H1 (cell line): ENCODE measurements around the gene SPPL2B. TPM values are rescaled to one million over a fixed set of nuclear protein-coding genes. Genes with fewer than 3 reads are reported as not detected.

Experiments
- CTCF ChIA-PET: fragments of 300-600 bp; sonication (Branson Sonifier 250); formaldehyde crosslinking; loops from one replicate; lab custom pipeline; 2021; ENCODE audit not compliant: partially characterized antibody; lab: Charles Lee
- POLR2A ChIA-PET: fragments of 300-600 bp; sonication (Branson Sonifier 250); formaldehyde crosslinking; loops from one replicate; lab custom pipeline; 2021; ENCODE audit warnings: inconsistent platforms; ENCODE audit not compliant: partially characterized antibody; lab: Charles Lee
- DNase-seq, 2 experiments: peaks; one replicate each; pipeline versions ENCODE4 v3.0.0 to v3.0.0-alpha.2; 2010 to 2022; ENCODE audit warnings: low spot score in 2 of 2, low read depth in 1 of 2, mixed read lengths in 1 of 2
- FAIRE-seq: peaks from 2 replicates; lab custom pipeline; 2011; peaks lifted over from hg19 to GRCh38; lab: Jason Lieb, UNC
- H2AFZ ChIP-seq: 2 replicates; pipeline ENCODE4 v1.8.1; 2012; ENCODE audit warnings: low read length, inconsistent platforms
- H2AK5ac ChIP-seq: 2 replicates; pipeline ENCODE4 v1.6.1; 2013; ENCODE audit warnings: low read depth, low read length
- H2BK120ac ChIP-seq: replicated peaks from 2 replicates; pipeline ENCODE3; 2013; ENCODE audit warnings: low read depth, low read length, inconsistent platforms
- H2BK12ac ChIP-seq: 2 replicates; pipeline ENCODE4 v1.6.1; 2013; ENCODE audit warnings: low read depth, low read length
- H2BK15ac ChIP-seq: 2 replicates; pipeline ENCODE4 v1.6.1; 2013; ENCODE audit warnings: low read length
- H2BK20ac ChIP-seq: 2 replicates; pipeline ENCODE4 v1.6.1; 2013; ENCODE audit warnings: low read length
- H2BK5ac ChIP-seq: 2 replicates; pipeline ENCODE4 v1.6.1; 2013; ENCODE audit warnings: low read depth, low read length
- H3K14ac ChIP-seq: 2 replicates; pipeline ENCODE4 v1.6.1; 2013; ENCODE audit warnings: inconsistent platforms; ENCODE audit not compliant: insufficient read length
- H3K18ac ChIP-seq: 2 replicates; pipeline ENCODE4 v1.6.1; 2013; ENCODE audit warnings: low read length; ENCODE audit errors: extremely low read depth
- H3K23ac ChIP-seq: 2 replicates; pipeline ENCODE4 v1.6.1; 2013; ENCODE audit warnings: inconsistent platforms; ENCODE audit not compliant: insufficient read length
- H3K23me2 ChIP-seq: 2 replicates; pipeline ENCODE4 v1.6.1; 2013; ENCODE audit warnings: low read depth, low read length
- H3K27ac ChIP-seq: 2 replicates; pipeline ENCODE4 v1.6.1; 2011; ENCODE audit warnings: low read depth, low read length, inconsistent platforms
- H3K27me3 ChIP-seq, 4 experiments: replicated peaks in 1 of 4; 1 replicate in 1 of 4; 2 replicates in 3 of 4; pipeline versions ENCODE4 v1.6.1 to v1.8.1; 2011 to 2013; ENCODE audit warnings: low read length in 3 of 4, mild to moderate bottlenecking in 3 of 4, inconsistent platforms in 2 of 4, mixed read lengths in 2 of 4, moderate library complexity in 1 of 4; ENCODE audit not compliant: control insufficient read depth in 3 of 4, insufficient read depth in 3 of 4; ENCODE audit errors: extremely low read depth in 1 of 4
- H3K36me3 ChIP-seq, 4 experiments: 2 replicates each; pipeline versions ENCODE4 v1.6.1 to v1.8.1; 2011 to 2013; ENCODE audit warnings: mild to moderate bottlenecking in 4 of 4, low read length in 3 of 4, moderate library complexity in 2 of 4, control low read depth in 1 of 4, inconsistent platforms in 1 of 4; ENCODE audit not compliant: insufficient read depth in 4 of 4, control insufficient read depth in 2 of 4
- H3K4ac ChIP-seq: replicated peaks from 2 replicates; pipeline ENCODE3; 2013; ENCODE audit warnings: low read length, low read depth, mixed read lengths, inconsistent platforms; ENCODE audit not compliant: insufficient read length
- H3K4me1 ChIP-seq, 4 experiments: replicated peaks in 1 of 4; 1 replicate in 1 of 4; 2 replicates in 3 of 4; pipeline versions ENCODE4 v1.6.1 to v1.8.1; 2011 to 2013; ENCODE audit warnings: low read length in 3 of 4, inconsistent platforms in 2 of 4, mixed read lengths in 1 of 4; ENCODE audit not compliant: insufficient read depth in 4 of 4, control insufficient read depth in 3 of 4
- H3K4me2 ChIP-seq, 2 experiments: 2 replicates each; pipeline versions ENCODE4 v1.6.1 to v1.8.1; 2011 to 2013; ENCODE audit warnings: low read depth in 2 of 2, low read length in 2 of 2, control low read depth in 1 of 2, inconsistent platforms in 1 of 2, mild to moderate bottlenecking in 1 of 2; ENCODE audit not compliant: insufficient read depth in 1 of 2
- H3K4me3 ChIP-seq, 4 experiments: fragments of 200-600, 300-600 bp in 1 of 4; sonication (generic), shearing (Covaris generic), sonication (Bioruptor Twin) in 1 of 4; 2 replicates each; pipeline versions ENCODE4 v1.5.1 to v1.8.1; 2011 to 2016; ENCODE audit warnings: low read length in 4 of 4, low read depth in 3 of 4, control low read depth in 2 of 4, inconsistent platforms in 2 of 4, mild to moderate bottlenecking in 2 of 4, mixed read lengths in 1 of 4, moderate library complexity in 1 of 4; ENCODE audit not compliant: insufficient read depth in 2 of 4; ENCODE audit errors: extremely low read depth in 1 of 4
- H3K56ac ChIP-seq: replicated peaks from 2 replicates; pipeline ENCODE3; 2013; ENCODE audit warnings: low read depth, mild to moderate bottlenecking, mixed read lengths, low read length, inconsistent platforms; ENCODE audit not compliant: insufficient read length
- H3K79me1 ChIP-seq: 2 replicates; pipeline ENCODE4 v1.6.1; 2013; ENCODE audit warnings: low read depth, low read length, control low read depth
- H3K79me2 ChIP-seq, 2 experiments: 2 replicates each; pipeline versions ENCODE4 v1.6.1 to v1.8.1; 2012 to 2013; ENCODE audit warnings: low read length in 2 of 2, mild to moderate bottlenecking in 2 of 2, inconsistent platforms in 1 of 2; ENCODE audit not compliant: insufficient read depth in 2 of 2, control insufficient read depth in 1 of 2
- H3K9ac ChIP-seq, 4 experiments: replicated peaks in 1 of 4; 1 replicate in 1 of 4; 2 replicates in 3 of 4; pipeline versions ENCODE4 v1.6.1 to v1.8.1; 2011 to 2013; ENCODE audit warnings: low read depth in 3 of 4, low read length in 3 of 4, control low read depth in 2 of 4, mild to moderate bottlenecking in 2 of 4, moderate library complexity in 2 of 4, inconsistent platforms in 1 of 4; ENCODE audit errors: extremely low read depth in 1 of 4
- H3K9me3 ChIP-seq, 2 experiments: 2 replicates each; pipeline versions ENCODE4 v1.6.1 to v1.8.1; 2012 to 2013; ENCODE audit warnings: mild to moderate bottlenecking in 2 of 2, moderate library complexity in 2 of 2, control low read depth in 1 of 2, inconsistent platforms in 1 of 2, low read depth in 1 of 2, low read length in 1 of 2, mixed read lengths in 1 of 2; ENCODE audit not compliant: insufficient read depth in 2 of 2
- H4K20me1 ChIP-seq, 2 experiments: replicated peaks in 1 of 2; 2 replicates each; pipeline versions ENCODE3 to v1.8.1; 2011 to 2013; ENCODE audit warnings: inconsistent platforms in 2 of 2, low read length in 2 of 2, mild to moderate bottlenecking in 1 of 2; ENCODE audit not compliant: insufficient read depth in 2 of 2, control insufficient read depth in 1 of 2
- H4K5ac ChIP-seq: 2 replicates; pipeline ENCODE4 v1.6.1; 2013; ENCODE audit warnings: low read length, low read depth, mixed read lengths, inconsistent platforms; ENCODE audit not compliant: insufficient read length
- H4K8ac ChIP-seq: 2 replicates; pipeline ENCODE4 v1.8.0; 2013; ENCODE audit warnings: mild to moderate bottlenecking, moderate library complexity, low read length, inconsistent platforms; ENCODE audit not compliant: insufficient read depth; ENCODE audit errors: extremely low read depth
- H4K91ac ChIP-seq: replicated peaks from 2 replicates; pipeline ENCODE3; 2013; ENCODE audit warnings: low read length, mixed read lengths, inconsistent platforms; ENCODE audit not compliant: insufficient read length
- FOSL1 ChIP-seq: IDR thresholded peaks from 2 replicates; pipeline ENCODE4 v1.6.1; 2011; ENCODE audit warnings: mild to moderate bottlenecking, low read depth, low read length, moderate library complexity; ENCODE audit not compliant: insufficient read depth
- KDM1A ChIP-seq: fragments of 200-600, 300-600 bp; sonication (generic); IDR thresholded peaks from 2 replicates; pipeline ENCODE4 v1.7.1; 2016; ENCODE audit warnings: mild to moderate bottlenecking, low read length, borderline replicate concordance
- YY1 ChIP-seq: IDR thresholded peaks from 2 replicates; pipeline ENCODE4 v1.6.1; 2011; ENCODE audit warnings: low read depth, mild to moderate bottlenecking, low read length
- WGBS, 2 experiments: shearing (Covaris generic) in 1 of 2; methylation state at CpG; one replicate each; pipeline versions ENCODE4 v1.1.6 to v1.1.7; 2013 to 2015; ENCODE audit warnings: low lambda C conversion rate in 2 of 2, mixed read lengths in 2 of 2, inconsistent platforms in 1 of 2, low coverage in 1 of 2, missing lambda C conversion rate in 1 of 2; ENCODE audit not compliant: insufficient replicate concordance in 2 of 2, insufficient coverage in 1 of 2, insufficient read length in 1 of 2; ENCODE audit errors: extremely low coverage in 1 of 2, missing lambda C conversion rate in 1 of 2; 5-methylcytosine and 5-hydroxymethylcytosine counted together
- polyA plus RNA-seq, 7 experiments: library from polyadenylated mRNA; depleted of rRNA in 3 of 7; stranded (reverse) in 5 of 7; unstranded in 2 of 7; fragments of >200 nt in 5 of 7; fragments of 200-250 nt in 2 of 7; gene quantifications; 1 replicate in 5 of 7; 2 replicates in 1 of 7; 4 replicates in 1 of 7; pipeline versions ENCODE4 v1.2.1 to v1.2.3, GENCODE V29; 2011 to 2013; ENCODE audit warnings: missing spikeins in 2 of 7, mixed read lengths in 2 of 7
- total RNA-seq: library from RNA; stranded (reverse); fragmentation: NEBNext Ultra II Directional; extraction: Animal tissue kit (Norgen Biotek cat#: 25700); gene quantifications from 2 replicates; pipeline ENCODE4 v1.2.1, GENCODE V29; 2021

SPPL2B gene
- total and polyA plus RNA-seq, 2 of the 8 experiments (the other 6 are each of a cell fraction or from before 2014, with no cell fraction given): 34.8 to 55.7 TPM

- H3K9me3 ChIP-seq: no peaks in the 10 kb centered on the region
- peaks cover 0 to 14% of the 10 kb centered on the region in 2 experiments for H4K20me1 ChIP-seq
- no peak overlapping the region for H2BK120ac ChIP-seq
- H3K79me2 ChIP-seq: no peaks in the 10 kb centered on the region
- H3K14ac ChIP-seq: no peak overlapping the region
- no peak overlapping the region for H3K18ac ChIP-seq
- no peak overlapping the region for H3K4ac ChIP-seq
- CTCF ChIA-PET: no interaction called here
- no peak overlapping the region for H3K9ac ChIP-seq
- H3K4me3 ChIP-seq: no peak overlapping the region
- DNase-seq (no peak), FAIRE-seq (no peak)
- no peak overlapping the region for H4K8ac ChIP-seq
- peaks cover 29% of the 10 kb centered on the region for H3K23me2 ChIP-seq
- no peak overlapping the region for H3K56ac ChIP-seq
- H3K27ac ChIP-seq: no peak overlapping the region
- H3K27me3 ChIP-seq: peaks cover 0 to 8% (median 3%) of the 10 kb centered on the region in 4 experiments; a peak in 5 of 7 replicates
- no peak overlapping the region for H4K91ac ChIP-seq
- TF ChIP-seq FOSL1: no peak
- TF ChIP-seq KDM1A: peak; percentile 53; the same call in 1 of the 2 replicates
- TF ChIP-seq YY1: no peak
- H3K79me1 ChIP-seq: no peaks in the 10 kb centered on the region
- no peak overlapping the region for H2BK15ac ChIP-seq
- H4K5ac ChIP-seq: no peak overlapping the region
- H3K23ac ChIP-seq: no peak overlapping the region
- no peak overlapping the region for H2BK12ac ChIP-seq
- POLR2A ChIA-PET: interaction anchor here (1.2 kb wide), 1 partner anchor 27 kb away, joined by 3 read pairs; no protein-coding TSS in a partner anchor
- no peak overlapping the region for H2BK20ac ChIP-seq
- H2BK5ac ChIP-seq: no peak overlapping the region
- 93% methylated on average over 25 of the region's 28 CpGs; no CpG with 5 or more reads in 1 of the 2 experiments for WGBS, 2 experiments
- H3K36me3 ChIP-seq: no peaks in the 10 kb centered on the region; a peak in 1 of 8 replicates
- no peak overlapping the region for H2AFZ ChIP-seq
- peaks cover 0 to 4% (median 0%) of the 10 kb centered on the region in 4 experiments; a peak in 1 of 7 replicates for H3K4me1 ChIP-seq
- H3K4me2 ChIP-seq: no peak overlapping the region
- no peak overlapping the region for H2AK5ac ChIP-seq
Observed at GRCh38 chr19:2358548-2359173, 30.2 kb downstream of the SPPL2B start.
